CD14-positive monocyte (primary cell): ENCODE measurements around the gene MAN1C1. TPM values are rescaled to one million over a fixed set of nuclear protein-coding genes. Genes with fewer than 3 reads are reported as not detected.

Experiments used
- DNase-seq, 3 donors: peaks; one replicate each; pipeline ENCODE4 v3.0.0-alpha.2; 2011 to 2022
- H2AFZ ChIP-seq: 2 replicates; pipeline ENCODE4 v1.6.0; 2012; ENCODE audit warnings: mild to moderate bottlenecking, low read depth, low read length, inconsistent platforms; ENCODE audit not compliant: insufficient read depth, poor library complexity, severe bottlenecking
- H3K27ac ChIP-seq, 2 donors: 1 replicate in 1 of 2; 2 replicates in 1 of 2; pipeline ENCODE4 v1.5.1; 2012 to 2013; ENCODE audit warnings: low read length in 2 of 2, control low read depth in 1 of 2, inconsistent platforms in 1 of 2, low read depth in 1 of 2, mild to moderate bottlenecking in 1 of 2
- H3K27me3 ChIP-seq, 2 donors: one replicate each; pipeline versions ENCODE4 v1.6.0 to v1.6.1; 2011 to 2013; ENCODE audit warnings: low read length in 2 of 2; ENCODE audit not compliant: control insufficient read depth in 2 of 2, insufficient read depth in 2 of 2
- H3K36me3 ChIP-seq, 2 donors: replicated peaks in 1 of 2; 1 replicate in 1 of 2; 2 replicates in 1 of 2; pipeline versions ENCODE4 v1.5.1 to v1.6.1; 2012 to 2013; ENCODE audit warnings: low read length in 2 of 2, control low read depth in 1 of 2, inconsistent platforms in 1 of 2, mild to moderate bottlenecking in 1 of 2; ENCODE audit not compliant: insufficient read depth in 2 of 2, control insufficient read depth in 1 of 2
- H3K4me1 ChIP-seq, 2 donors: 1 replicate in 1 of 2; 2 replicates in 1 of 2; pipeline versions ENCODE4 v1.5.1 to v1.6.1; 2012 to 2013; ENCODE audit warnings: low read length in 2 of 2, control low read depth in 1 of 2, inconsistent platforms in 1 of 2, mild to moderate bottlenecking in 1 of 2, moderate library complexity in 1 of 2; ENCODE audit not compliant: insufficient read depth in 2 of 2, control insufficient read depth in 1 of 2
- H3K4me2 ChIP-seq: replicated peaks from 2 replicates; pipeline ENCODE3; 2012; ENCODE audit warnings: low read length, moderate library complexity, mild to moderate bottlenecking; ENCODE audit not compliant: poor library complexity, severe bottlenecking; ENCODE audit errors: extremely low read depth
- H3K4me3 ChIP-seq, 3 experiments: fragments of 200-600 bp in 1 of 3; sonication (generic) in 1 of 3; replicated peaks in 1 of 3; 1 replicate in 2 of 3; 2 replicates in 1 of 3; pipeline ENCODE4 v1.5.1; 2011 to 2013; ENCODE audit warnings: low read length in 3 of 3, mild to moderate bottlenecking in 3 of 3, control low read depth in 2 of 3, low read depth in 2 of 3, inconsistent platforms in 1 of 3, moderate library complexity in 1 of 3
- H3K79me2 ChIP-seq: 2 replicates; pipeline ENCODE4 v1.6.0; 2012; ENCODE audit warnings: mild to moderate bottlenecking, control low read depth, inconsistent platforms, low read length, moderate library complexity; ENCODE audit not compliant: insufficient read depth
- H3K9ac ChIP-seq: 2 replicates; pipeline ENCODE4 v1.6.0; 2017; ENCODE audit warnings: low read length, mild to moderate bottlenecking; ENCODE audit not compliant: insufficient read depth, poor library complexity, severe bottlenecking
- H3K9me3 ChIP-seq, 2 donors: replicated peaks in 1 of 2; 1 replicate in 1 of 2; 2 replicates in 1 of 2; pipeline versions ENCODE4 v1.5.1 to v1.6.1; 2012 to 2013; ENCODE audit warnings: low read length in 2 of 2, control low read depth in 1 of 2; ENCODE audit not compliant: control insufficient read depth in 1 of 2, insufficient read depth in 1 of 2
- H4K20me1 ChIP-seq: 2 replicates; pipeline ENCODE4 v1.6.0; 2012; ENCODE audit warnings: mild to moderate bottlenecking, low read length, control low read depth, moderate library complexity; ENCODE audit not compliant: insufficient read depth
- H3K27ac Mint-ChIP-seq, 7 donors: one replicate each; pipeline ENCODE4 v1.8.0; 2020; ENCODE audit warnings: mild to moderate bottlenecking in 7 of 7, mixed read lengths in 7 of 7, moderate library complexity in 6 of 7, inconsistent platforms in 2 of 7
- H3K27me3 Mint-ChIP-seq, 3 donors: one replicate each; pipeline ENCODE4 v1.8.0; 2021 to 2022; ENCODE audit warnings: low read depth in 3 of 3, mild to moderate bottlenecking in 3 of 3, mixed read lengths in 3 of 3, moderate library complexity in 3 of 3, inconsistent platforms in 1 of 3
- H3K36me3 Mint-ChIP-seq, 2 donors: one replicate each; pipeline ENCODE4 v1.8.0; 2020; ENCODE audit warnings: mixed read lengths in 2 of 2, inconsistent platforms in 1 of 2, mild to moderate bottlenecking in 1 of 2
- H3K4me1 Mint-ChIP-seq: one replicate; pipeline ENCODE4 v1.8.0; 2020; ENCODE audit warnings: mild to moderate bottlenecking, mixed read lengths
- H3K4me3 Mint-ChIP-seq, 2 donors: one replicate each; pipeline ENCODE4 v1.8.0; 2020; ENCODE audit warnings: mild to moderate bottlenecking in 2 of 2, mixed read lengths in 2 of 2, moderate library complexity in 1 of 2
- H3K9me3 Mint-ChIP-seq, 7 donors: one replicate each; pipeline ENCODE4 v1.8.0; 2020 to 2022; ENCODE audit warnings: mixed read lengths in 7 of 7, mild to moderate bottlenecking in 6 of 7, moderate library complexity in 6 of 7, inconsistent platforms in 2 of 7
- WGBS: methylation state at CpG from one replicate; pipeline ENCODE4 v1.1.5; 2013; ENCODE audit warnings: missing lambda C conversion rate; ENCODE audit not compliant: insufficient coverage; 5-methylcytosine and 5-hydroxymethylcytosine counted together
- intact Hi-C, 2 donors: fragments of 100-400 bp; cut with micrococcal nuclease; formaldehyde crosslinking; loops; one replicate each; pipeline versions ENCODE4 v1.15.0 to v1.15.1; 2023
- polyA plus RNA-seq, 3 donors: library from polyadenylated mRNA; depleted of rRNA in 1 of 3; unstranded in 2 of 3; stranded (reverse) in 1 of 3; fragments of 300-500 nt in 2 of 3; fragments of >200 nt in 1 of 3; fragmentation: Illumina TruSeq in 2 of 3; gene quantifications; 1 replicate in 2 of 3; 2 replicates in 1 of 3; pipeline ENCODE4 v1.2.3, GENCODE V29; 2012 to 2021
- TF ChIP-seq, protein P1 (sequence below): fragments of 200-600 bp; IDR thresholded peaks from one replicate; pipeline ENCODE4 v1.8.0; 2022; ENCODE audit warnings: antibody characterized with exemption, mild to moderate bottlenecking

The MAN1C1 gene
- polyA plus RNA-seq, 3 donors = 1.2 to 7.2 (median 1.7) TPM

DNA sequence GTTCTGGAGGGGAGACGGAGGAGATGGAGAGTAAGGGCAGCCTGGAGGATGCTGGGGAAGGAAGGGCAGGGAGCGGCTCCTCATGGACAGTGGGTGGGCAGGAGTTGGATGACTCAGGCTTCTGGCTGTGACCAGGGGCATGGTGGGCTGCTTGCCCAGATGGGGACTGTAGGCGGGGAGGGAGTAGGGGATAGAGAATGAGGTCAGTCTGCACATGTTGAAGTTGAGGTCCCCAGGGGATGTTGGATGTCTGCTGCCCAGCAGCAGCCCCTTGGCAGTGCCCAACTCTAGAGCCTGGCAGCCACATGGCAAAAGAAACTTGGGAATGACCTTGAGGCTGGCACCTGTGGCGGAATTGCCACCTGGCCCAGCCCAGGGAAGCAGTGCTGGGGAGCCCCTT, 189.8 kb downstream of the MAN1C1 start:
- H4K20me1 ChIP-seq = peaks cover 13% of the 10 kb centered on the region
- H3K79me2 ChIP-seq = no peaks in the 10 kb centered on the region
- peaks cover 27 to 52% of the 10 kb centered on the region in 2 donors for H3K36me3 ChIP-seq
- H3K9ac ChIP-seq = no peak overlapping the region
- no peak overlapping the region for H3K27ac ChIP-seq
- peak overlapping the region in 1 of 7 donors; percentile 22 for H3K27ac Mint-ChIP-seq
- H3K9me3 Mint-ChIP-seq = peaks cover 0 to 1% (median 0%) of the 10 kb centered on the region in 7 donors
- intact Hi-C loops = loop anchor here (10.0 kb wide), 1 partner anchor 192 kb away; the partner anchor contains the start of gene MAN1C1 (in 2 of the 2)
- 90% methylated on average over 4 of the region's 4 CpGs for WGBS
- no peak overlapping the region for H3K4me2 ChIP-seq
- TF ChIP-seq, protein P1, sequence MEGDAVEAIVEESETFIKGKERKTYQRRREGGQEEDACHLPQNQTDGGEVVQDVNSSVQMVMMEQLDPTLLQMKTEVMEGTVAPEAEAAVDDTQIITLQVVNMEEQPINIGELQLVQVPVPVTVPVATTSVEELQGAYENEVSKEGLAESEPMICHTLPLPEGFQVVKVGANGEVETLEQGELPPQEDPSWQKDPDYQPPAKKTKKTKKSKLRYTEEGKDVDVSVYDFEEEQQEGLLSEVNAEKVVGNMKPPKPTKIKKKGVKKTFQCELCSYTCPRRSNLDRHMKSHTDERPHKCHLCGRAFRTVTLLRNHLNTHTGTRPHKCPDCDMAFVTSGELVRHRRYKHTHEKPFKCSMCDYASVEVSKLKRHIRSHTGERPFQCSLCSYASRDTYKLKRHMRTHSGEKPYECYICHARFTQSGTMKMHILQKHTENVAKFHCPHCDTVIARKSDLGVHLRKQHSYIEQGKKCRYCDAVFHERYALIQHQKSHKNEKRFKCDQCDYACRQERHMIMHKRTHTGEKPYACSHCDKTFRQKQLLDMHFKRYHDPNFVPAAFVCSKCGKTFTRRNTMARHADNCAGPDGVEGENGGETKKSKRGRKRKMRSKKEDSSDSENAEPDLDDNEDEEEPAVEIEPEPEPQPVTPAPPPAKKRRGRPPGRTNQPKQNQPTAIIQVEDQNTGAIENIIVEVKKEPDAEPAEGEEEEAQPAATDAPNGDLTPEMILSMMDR = no peak
- H3K36me3 Mint-ChIP-seq = peaks cover 30 to 56% of the 10 kb centered on the region in 2 donors
- H3K4me3 ChIP-seq = no peak overlapping the region
- H3K4me3 Mint-ChIP-seq = no peak overlapping the region
- peaks cover 32% of the 10 kb centered on the region for H3K4me1 Mint-ChIP-seq
- DNase-seq = no peak
- peaks cover 0 to 3% (median 2%) of the 10 kb centered on the region in 3 donors for H3K27me3 Mint-ChIP-seq
- H3K9me3 ChIP-seq = no peaks in the 10 kb centered on the region
- no peaks in the 10 kb centered on the region for H3K27me3 ChIP-seq
- peaks cover 10 to 21% of the 10 kb centered on the region in 2 donors for H3K4me1 ChIP-seq
- H2AFZ ChIP-seq = no peak overlapping the region

DNA sequence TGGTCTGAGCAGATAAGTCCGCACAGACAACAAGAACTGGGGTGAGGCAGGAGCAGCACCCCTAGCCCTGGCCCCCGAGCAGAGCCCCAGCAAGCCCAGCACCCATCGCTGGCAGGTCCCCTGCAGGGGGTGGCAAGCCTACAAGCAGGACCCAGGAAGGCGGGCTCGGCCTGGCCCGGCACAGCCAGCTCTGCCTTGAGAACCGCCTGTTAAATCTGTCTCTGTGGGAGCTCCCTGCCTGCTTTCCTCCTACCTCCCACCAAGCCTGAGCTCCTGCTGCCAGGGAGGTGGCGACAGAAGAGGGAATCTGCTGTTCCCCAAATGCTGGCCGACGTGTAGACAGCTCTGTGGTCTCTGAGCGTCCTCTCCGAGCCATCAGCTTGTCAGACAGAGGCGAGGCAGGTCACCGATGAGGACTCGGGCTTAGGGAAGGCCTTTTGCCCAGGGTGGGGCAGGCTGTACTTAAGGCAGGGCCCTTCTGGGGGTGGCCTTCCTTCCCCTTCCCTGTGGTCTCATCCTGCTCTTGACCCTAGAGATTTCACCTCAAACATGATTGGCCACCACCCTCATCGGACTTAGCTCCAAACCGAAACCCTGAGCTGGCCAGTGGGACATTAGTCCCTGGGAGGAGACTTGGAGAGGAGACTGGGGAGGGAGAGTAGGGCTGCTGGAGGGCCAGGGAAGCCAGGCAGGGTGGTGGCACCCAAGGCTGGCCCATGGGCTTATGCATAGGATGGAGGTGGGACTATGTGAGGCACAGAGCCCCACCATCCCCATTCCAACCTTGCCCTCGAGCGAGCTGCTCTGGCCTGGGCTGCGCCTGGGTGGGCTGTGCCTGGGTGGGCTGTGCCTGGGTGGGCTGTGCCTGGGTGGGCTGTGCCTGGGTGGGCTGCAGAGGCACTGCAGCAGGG, 191.1 kb downstream of the MAN1C1 start:
- no peaks in the 10 kb centered on the region for H3K79me2 ChIP-seq
- no peak for DNase-seq
- no peak overlapping the region for H3K4me2 ChIP-seq
- H3K4me1 ChIP-seq = peaks cover 10 to 21% of the 10 kb centered on the region in 2 donors
- H3K27me3 Mint-ChIP-seq = peaks cover 0 to 3% (median 2%) of the 10 kb centered on the region in 3 donors
- peaks cover 27 to 62% of the 10 kb centered on the region in 2 donors for H3K36me3 ChIP-seq
- H3K27me3 ChIP-seq = no peaks in the 10 kb centered on the region
- peak overlapping the region in 2 of 7 donors; percentile 69 to 70 for H3K27ac Mint-ChIP-seq
- peaks cover 26% of the 10 kb centered on the region for H3K4me1 Mint-ChIP-seq
- no peak overlapping the region for H3K9ac ChIP-seq
- H4K20me1 ChIP-seq = peaks cover 13% of the 10 kb centered on the region
- no peaks in the 10 kb centered on the region for H3K9me3 ChIP-seq
- TF ChIP-seq, protein P1 = no peak
- peaks cover 36 to 68% of the 10 kb centered on the region in 2 donors for H3K36me3 Mint-ChIP-seq
- peaks cover 0 to 1% (median 0%) of the 10 kb centered on the region in 7 donors for H3K9me3 Mint-ChIP-seq
- intact Hi-C loops = loop anchor here (10.0 kb wide), 1 partner anchor 193 kb away; the partner anchor contains the start of gene MAN1C1 (in 2 of the 2)
- H3K4me3 Mint-ChIP-seq = no peak overlapping the region
- WGBS = 94% methylated on average over 10 of the region's 20 CpGs
- H3K27ac ChIP-seq = no peak overlapping the region
- H2AFZ ChIP-seq = no peak overlapping the region
- no peak overlapping the region for H3K4me3 ChIP-seq
